HCT116 (cell line): ENCODE results near the gene ABTB2.

Experiments used
- EGR1 ChIP-seq: IDR thresholded peaks from 2 replicates; pipeline ENCODE4 v1.6.1; 2012; ENCODE audit warnings: low read depth
- EZH2 ChIP-seq: fragments of 200-600 bp; sonication (generic); IDR thresholded peaks from 2 replicates; pipeline ENCODE4 v1.6.1; 2017; ENCODE audit warnings: antibody characterized with exemption, mixed run types
- EZH2phosphoT487 ChIP-seq: fragments of 200-600 bp; IDR thresholded peaks from 2 replicates; pipeline ENCODE4 v1.6.1; 2018; ENCODE audit warnings: antibody characterized with exemption, borderline replicate concordance
- JUND ChIP-seq: IDR thresholded peaks from 2 replicates; pipeline ENCODE4 v1.6.1; 2012
- POLR2A ChIP-seq: IDR thresholded peaks from 2 replicates; pipeline ENCODE4 v1.7.0; 2011; ENCODE audit warnings: borderline replicate concordance; ENCODE audit not compliant: insufficient read depth, insufficient read length; ENCODE audit errors: extremely low read depth
- POLR2AphosphoS5 ChIP-seq: IDR thresholded peaks from 2 replicates; pipeline ENCODE4 v1.6.1; 2011; ENCODE audit warnings: mild to moderate bottlenecking, low read depth, low read length, moderate library complexity
- RAD21 ChIP-seq: IDR thresholded peaks from 2 replicates; pipeline ENCODE4 v1.6.1; 2012; ENCODE audit warnings: low read depth, mild to moderate bottlenecking
- SP1 ChIP-seq: IDR thresholded peaks from 2 replicates; pipeline ENCODE4 v1.6.1; 2012; ENCODE audit warnings: low read depth
- ZFX ChIP-seq: fragments of 450-650 bp; IDR thresholded peaks from 2 replicates; pipeline ENCODE4 v1.6.1; 2017
- ZNF274 ChIP-seq: fragments of 200-500 bp; sonication (Bioruptor generic); IDR thresholded peaks from 2 replicates; pipeline ENCODE4 v1.6.1; 2014; ENCODE audit warnings: mild to moderate bottlenecking, low read depth, low read length, inconsistent platforms
- TF ChIP-seq, protein P1 (sequence below): IDR thresholded peaks from 2 replicates; pipeline ENCODE4 v1.6.1; 2011; ENCODE audit warnings: mild to moderate bottlenecking, low read length, moderate library complexity; ENCODE audit not compliant: insufficient replicate concordance; ENCODE audit errors: extremely low read depth
- TF ChIP-seq, protein P2 (sequence below), 3 experiments: fragments of 200-600 bp in 1 of 3; sonication (generic) in 1 of 3; IDR thresholded peaks in 2 of 3; conservative IDR thresholded peaks in 1 of 3; 2 replicates each; pipeline ENCODE4 v1.5.1; 2012 to 2017; ENCODE audit warnings: low read depth in 2 of 3, low read length in 2 of 3, antibody characterized with exemption in 1 of 3, borderline replicate concordance in 1 of 3, control low read depth in 1 of 3, mild to moderate bottlenecking in 1 of 3, mixed read lengths in 1 of 3, mixed run types in 1 of 3, moderate library complexity in 1 of 3; ENCODE audit not compliant: insufficient read depth in 1 of 3
- TF ChIP-seq, protein P3 (sequence below): IDR thresholded peaks from 2 replicates; pipeline ENCODE4 v1.6.1; 2012
- TF ChIP-seq, protein P4 (sequence below): IDR thresholded peaks from 2 replicates; pipeline ENCODE4 v1.6.1; 2012; ENCODE audit warnings: low read depth

DNA sequence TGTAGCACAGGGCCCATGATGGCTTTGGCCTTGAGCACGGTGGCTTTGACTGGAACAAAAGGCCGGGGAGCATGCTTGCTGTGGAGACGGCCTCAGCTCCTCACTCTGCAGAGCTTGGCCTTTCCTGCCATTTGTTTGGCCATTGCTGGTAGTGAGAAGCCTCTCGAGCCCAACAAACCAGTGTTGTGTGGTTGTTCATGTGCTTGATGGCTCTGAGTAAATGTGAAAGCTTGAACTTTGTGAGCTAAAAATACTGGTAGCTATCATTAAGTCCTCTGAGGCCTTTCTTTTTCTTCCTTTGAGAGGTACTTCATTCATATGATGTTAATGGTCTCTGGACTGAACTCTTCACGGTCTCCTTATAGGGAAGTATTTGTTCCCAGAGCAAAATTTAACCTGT lies 212.7 kb downstream of the ABTB2 start:
- TF ChIP-seq EZH2 (no peak), POLR2A (no peak), RAD21 (no peak), JUND (no peak), EGR1 (no peak), POLR2AphosphoS5 (no peak), SP1 (no peak), EZH2phosphoT487 (no peak), ZNF274 (no peak), ZFX (no peak)
- TF ChIP-seq, protein P1, sequence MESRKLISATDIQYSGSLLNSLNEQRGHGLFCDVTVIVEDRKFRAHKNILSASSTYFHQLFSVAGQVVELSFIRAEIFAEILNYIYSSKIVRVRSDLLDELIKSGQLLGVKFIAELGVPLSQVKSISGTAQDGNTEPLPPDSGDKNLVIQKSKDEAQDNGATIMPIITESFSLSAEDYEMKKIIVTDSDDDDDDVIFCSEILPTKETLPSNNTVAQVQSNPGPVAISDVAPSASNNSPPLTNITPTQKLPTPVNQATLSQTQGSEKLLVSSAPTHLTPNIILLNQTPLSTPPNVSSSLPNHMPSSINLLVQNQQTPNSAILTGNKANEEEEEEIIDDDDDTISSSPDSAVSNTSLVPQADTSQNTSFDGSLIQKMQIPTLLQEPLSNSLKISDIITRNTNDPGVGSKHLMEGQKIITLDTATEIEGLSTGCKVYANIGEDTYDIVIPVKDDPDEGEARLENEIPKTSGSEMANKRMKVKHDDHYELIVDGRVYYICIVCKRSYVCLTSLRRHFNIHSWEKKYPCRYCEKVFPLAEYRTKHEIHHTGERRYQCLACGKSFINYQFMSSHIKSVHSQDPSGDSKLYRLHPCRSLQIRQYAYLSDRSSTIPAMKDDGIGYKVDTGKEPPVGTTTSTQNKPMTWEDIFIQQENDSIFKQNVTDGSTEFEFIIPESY, result no peak
- TF ChIP-seq, protein P2, sequence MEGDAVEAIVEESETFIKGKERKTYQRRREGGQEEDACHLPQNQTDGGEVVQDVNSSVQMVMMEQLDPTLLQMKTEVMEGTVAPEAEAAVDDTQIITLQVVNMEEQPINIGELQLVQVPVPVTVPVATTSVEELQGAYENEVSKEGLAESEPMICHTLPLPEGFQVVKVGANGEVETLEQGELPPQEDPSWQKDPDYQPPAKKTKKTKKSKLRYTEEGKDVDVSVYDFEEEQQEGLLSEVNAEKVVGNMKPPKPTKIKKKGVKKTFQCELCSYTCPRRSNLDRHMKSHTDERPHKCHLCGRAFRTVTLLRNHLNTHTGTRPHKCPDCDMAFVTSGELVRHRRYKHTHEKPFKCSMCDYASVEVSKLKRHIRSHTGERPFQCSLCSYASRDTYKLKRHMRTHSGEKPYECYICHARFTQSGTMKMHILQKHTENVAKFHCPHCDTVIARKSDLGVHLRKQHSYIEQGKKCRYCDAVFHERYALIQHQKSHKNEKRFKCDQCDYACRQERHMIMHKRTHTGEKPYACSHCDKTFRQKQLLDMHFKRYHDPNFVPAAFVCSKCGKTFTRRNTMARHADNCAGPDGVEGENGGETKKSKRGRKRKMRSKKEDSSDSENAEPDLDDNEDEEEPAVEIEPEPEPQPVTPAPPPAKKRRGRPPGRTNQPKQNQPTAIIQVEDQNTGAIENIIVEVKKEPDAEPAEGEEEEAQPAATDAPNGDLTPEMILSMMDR (IDR thresholded peaks at IDR 0.05 in 2 of 3, conservative IDR thresholded peaks at IDR 0.05 in 1 of 3; ENCODE audit: borderline replicate concordance in 1 of 3, insufficient read depth in 1 of 3, low read depth in 2 of 3, low read length in 2 of 3), result no peak
- TF ChIP-seq, protein P3, sequence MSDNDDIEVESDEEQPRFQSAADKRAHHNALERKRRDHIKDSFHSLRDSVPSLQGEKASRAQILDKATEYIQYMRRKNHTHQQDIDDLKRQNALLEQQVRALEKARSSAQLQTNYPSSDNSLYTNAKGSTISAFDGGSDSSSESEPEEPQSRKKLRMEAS, result no peak
- TF ChIP-seq, protein P4, sequence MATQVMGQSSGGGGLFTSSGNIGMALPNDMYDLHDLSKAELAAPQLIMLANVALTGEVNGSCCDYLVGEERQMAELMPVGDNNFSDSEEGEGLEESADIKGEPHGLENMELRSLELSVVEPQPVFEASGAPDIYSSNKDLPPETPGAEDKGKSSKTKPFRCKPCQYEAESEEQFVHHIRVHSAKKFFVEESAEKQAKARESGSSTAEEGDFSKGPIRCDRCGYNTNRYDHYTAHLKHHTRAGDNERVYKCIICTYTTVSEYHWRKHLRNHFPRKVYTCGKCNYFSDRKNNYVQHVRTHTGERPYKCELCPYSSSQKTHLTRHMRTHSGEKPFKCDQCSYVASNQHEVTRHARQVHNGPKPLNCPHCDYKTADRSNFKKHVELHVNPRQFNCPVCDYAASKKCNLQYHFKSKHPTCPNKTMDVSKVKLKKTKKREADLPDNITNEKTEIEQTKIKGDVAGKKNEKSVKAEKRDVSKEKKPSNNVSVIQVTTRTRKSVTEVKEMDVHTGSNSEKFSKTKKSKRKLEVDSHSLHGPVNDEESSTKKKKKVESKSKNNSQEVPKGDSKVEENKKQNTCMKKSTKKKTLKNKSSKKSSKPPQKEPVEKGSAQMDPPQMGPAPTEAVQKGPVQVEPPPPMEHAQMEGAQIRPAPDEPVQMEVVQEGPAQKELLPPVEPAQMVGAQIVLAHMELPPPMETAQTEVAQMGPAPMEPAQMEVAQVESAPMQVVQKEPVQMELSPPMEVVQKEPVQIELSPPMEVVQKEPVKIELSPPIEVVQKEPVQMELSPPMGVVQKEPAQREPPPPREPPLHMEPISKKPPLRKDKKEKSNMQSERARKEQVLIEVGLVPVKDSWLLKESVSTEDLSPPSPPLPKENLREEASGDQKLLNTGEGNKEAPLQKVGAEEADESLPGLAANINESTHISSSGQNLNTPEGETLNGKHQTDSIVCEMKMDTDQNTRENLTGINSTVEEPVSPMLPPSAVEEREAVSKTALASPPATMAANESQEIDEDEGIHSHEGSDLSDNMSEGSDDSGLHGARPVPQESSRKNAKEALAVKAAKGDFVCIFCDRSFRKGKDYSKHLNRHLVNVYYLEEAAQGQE, result no peak
